ENCODE data around the gene ZNF770. TPM values are rescaled to one million over a fixed set of nuclear protein-coding genes. Genes with fewer than 3 reads are reported as not detected.

The ZNF770 gene
- polyA plus RNA-seq, 2 donors, result 19.2 to 19.8 TPM

Other genes with a start within 250 kb of the ZNF770 start
- gene GJD2, start 233.3 kb downstream of the ZNF770 start, polyA plus RNA-seq, result under 1 TPM in 1 of 2 donors, not detected in 1; 0.02 TPM
- gene ACTC1, start 192.7 kb downstream of the ZNF770 start, polyA plus RNA-seq, result 1 to 10 TPM in 1 of 2 donors, under 1 TPM in 1; 0.53 to 1.0 TPM
- gene AQR, start 18.5 kb downstream of the ZNF770 start, polyA plus RNA-seq, result 10 to 100 TPM; 13.2 to 14.5 TPM
- under 1 TPM in 1 of 2 donors, not detected in 1; 0.16 TPM for gene NANOGP8, start 97.0 kb upstream of the ZNF770 start, polyA plus RNA-seq

Measured in esophagus (tissue), 2 donors.